Measurements from ENCODE around the gene CDH11. TPM values are rescaled to one million over a fixed set of nuclear protein-coding genes. Genes with fewer than 3 reads are reported as not detected.

The CDH11 gene
- total RNA-seq, 1 experiment from 2014 or later: 5.4 TPM

DNA sequence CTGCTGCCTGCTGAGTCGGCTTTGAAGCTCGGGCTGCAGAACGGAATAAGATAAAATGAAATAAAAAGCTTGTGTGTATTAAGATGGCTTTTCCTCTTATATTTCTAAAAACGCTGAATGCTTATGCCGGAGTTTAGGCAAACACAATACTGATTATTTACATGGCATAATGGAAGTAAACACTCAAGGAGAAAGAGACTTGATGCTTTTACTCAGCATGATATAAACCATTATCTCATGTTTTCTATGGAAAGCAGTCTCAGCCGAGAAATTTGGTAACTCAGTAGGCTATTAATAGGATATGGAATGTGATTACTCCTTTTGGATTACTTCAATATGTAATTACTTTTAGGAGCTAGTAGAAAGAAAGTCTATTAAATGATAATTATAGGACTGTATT, 153.3 kb downstream of the CDH11 start:
- Histone ChIP-seq H3K27ac (ENCODE audit: insufficient read length, low read depth, low read length) (no peak overlapping the region), H2AFZ (ENCODE audit: low read length) (no peak overlapping the region), H4K5ac (ENCODE audit: insufficient read length, low read depth, low read length) (no peak overlapping the region), H3K18ac (ENCODE audit: insufficient read length, low read depth, low read length) (no peak overlapping the region), H4K20me1 (ENCODE audit: control insufficient read depth, insufficient read depth, insufficient read length) (no peaks in the 10 kb centered on the region), H3K9ac (ENCODE audit: extremely low read depth, insufficient read length, low read length) (no peak overlapping the region), H2BK20ac (ENCODE audit: low read depth, low read length, poor library complexity, severe bottlenecking) (no peak overlapping the region), H3T11ph (ENCODE audit: low read length) (no peak overlapping the region), H3K23me2 (ENCODE audit: insufficient read length, low read depth, low read length, poor library complexity, severe bottlenecking) (no peaks in the 10 kb centered on the region), H2BK15ac (ENCODE audit: low read depth, low read length) (no peak overlapping the region), H3K4me2 (ENCODE audit: insufficient read depth, insufficient read length, low read length) (no peak overlapping the region), H3K79me1 (ENCODE audit: insufficient read depth, low read depth, low read length, poor library complexity, severe bottlenecking) (no peaks in the 10 kb centered on the region), H3K23ac (ENCODE audit: insufficient read length, low read depth, low read length) (no peak overlapping the region), H4K91ac (ENCODE audit: insufficient read length, low read depth, low read length) (no peak overlapping the region), H2BK120ac (ENCODE audit: low read depth, low read length, poor library complexity, severe bottlenecking) (no peak overlapping the region), H4K8ac (replicated peaks; ENCODE audit: insufficient read length, low read depth, low read length) (no peak overlapping the region), H2BK5ac (ENCODE audit: insufficient read length, low read length) (no peak overlapping the region), H3K56ac (ENCODE audit: insufficient read length, low read depth, low read length) (no peak overlapping the region), H2AK5ac (ENCODE audit: insufficient read length, low read length) (no peak overlapping the region), H3K79me2 (ENCODE audit: insufficient read depth, low read length) (no peaks in the 10 kb centered on the region), H2BK12ac (ENCODE audit: insufficient read length, low read depth, low read length) (no peak overlapping the region), H3K9me3 (ENCODE audit: control insufficient read depth, low read depth, low read length) (no peaks in the 10 kb centered on the region), H3K4ac (ENCODE audit: low read depth, low read length) (no peak overlapping the region), H3K14ac (ENCODE audit: insufficient read depth, low read length) (no peak overlapping the region), H3K27me3 (ENCODE audit: insufficient read depth, low read length) (no peaks in the 10 kb centered on the region), H3K4me1 (ENCODE audit: insufficient read depth, low read length) (no peaks in the 10 kb centered on the region; the same call in 1 of the 2 replicates)
- no peaks in the 10 kb centered on the region for H3K27me3 Mint-ChIP-seq (ENCODE audit: low read depth)
- no CpG with 5 or more reads among the region's 6 CpGs for WGBS (ENCODE audit: extremely low coverage, insufficient read length, low lambda C conversion rate)
- peaks cover 0 to 3% (median 0%) of the 10 kb centered on the region in 3 experiments; a peak in 1 of 7 replicates for H3K36me3 Mint-ChIP-seq (ENCODE audit: insufficient read depth in 1 of 3, low read depth in 3 of 3)
- no peaks in the 10 kb centered on the region for H3K9me3 Mint-ChIP-seq
- no peak overlapping the region for H3K27ac Mint-ChIP-seq
- DNase-seq: no peak
- no peaks in the 10 kb centered on the region for H3K4me1 Mint-ChIP-seq
- no peak overlapping the region for H3K4me3 Mint-ChIP-seq
- TF ChIP-seq, protein P1, sequence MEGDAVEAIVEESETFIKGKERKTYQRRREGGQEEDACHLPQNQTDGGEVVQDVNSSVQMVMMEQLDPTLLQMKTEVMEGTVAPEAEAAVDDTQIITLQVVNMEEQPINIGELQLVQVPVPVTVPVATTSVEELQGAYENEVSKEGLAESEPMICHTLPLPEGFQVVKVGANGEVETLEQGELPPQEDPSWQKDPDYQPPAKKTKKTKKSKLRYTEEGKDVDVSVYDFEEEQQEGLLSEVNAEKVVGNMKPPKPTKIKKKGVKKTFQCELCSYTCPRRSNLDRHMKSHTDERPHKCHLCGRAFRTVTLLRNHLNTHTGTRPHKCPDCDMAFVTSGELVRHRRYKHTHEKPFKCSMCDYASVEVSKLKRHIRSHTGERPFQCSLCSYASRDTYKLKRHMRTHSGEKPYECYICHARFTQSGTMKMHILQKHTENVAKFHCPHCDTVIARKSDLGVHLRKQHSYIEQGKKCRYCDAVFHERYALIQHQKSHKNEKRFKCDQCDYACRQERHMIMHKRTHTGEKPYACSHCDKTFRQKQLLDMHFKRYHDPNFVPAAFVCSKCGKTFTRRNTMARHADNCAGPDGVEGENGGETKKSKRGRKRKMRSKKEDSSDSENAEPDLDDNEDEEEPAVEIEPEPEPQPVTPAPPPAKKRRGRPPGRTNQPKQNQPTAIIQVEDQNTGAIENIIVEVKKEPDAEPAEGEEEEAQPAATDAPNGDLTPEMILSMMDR (conservative IDR thresholded peaks at IDR 0.05): no peak
